SU-DHL-6 (cell line): Measurements from ENCODE around the gene GPR157.

Source experiments
- CTCF ChIP-seq: fragments of 200-600 bp; sonication (generic); IDR thresholded peaks from one replicate; pipeline ENCODE4 v1.5.1; 2017; ENCODE audit warnings: antibody characterized with exemption, mild to moderate bottlenecking, low read length, moderate library complexity; ENCODE audit not compliant: insufficient read depth, poor library complexity, severe bottlenecking
- EZH2phosphoT487 ChIP-seq: fragments of 200-600 bp; sonication (generic), shearing (Covaris generic); conservative IDR thresholded peaks from 2 replicates; pipeline ENCODE4 v1.6.1; 2018; ENCODE audit warnings: mild to moderate bottlenecking, antibody characterized with exemption, low read length, moderate library complexity, mixed read lengths

GRCh38 chr1:9075022-9075421 is 53.9 kb downstream of the GPR157 start:
- TF ChIP-seq CTCF (no peak), EZH2phosphoT487 (no peak)
